GM18502 (cell line): ENCODE measurements around the gene ZNF385B.
A peak's percentile ranks its signal among the peaks of the same experiment; 100 is the strongest.

Source experiments
- ATAC-seq: cut with Tn5 transposase; IDR thresholded peaks from one replicate; pipeline ENCODE4 v1.9.1; 2021; ENCODE audit warnings: mild to moderate bottlenecking; ENCODE audit not compliant: unreplicated experiment, poor library complexity

Gene ZNF385B

DNA sequence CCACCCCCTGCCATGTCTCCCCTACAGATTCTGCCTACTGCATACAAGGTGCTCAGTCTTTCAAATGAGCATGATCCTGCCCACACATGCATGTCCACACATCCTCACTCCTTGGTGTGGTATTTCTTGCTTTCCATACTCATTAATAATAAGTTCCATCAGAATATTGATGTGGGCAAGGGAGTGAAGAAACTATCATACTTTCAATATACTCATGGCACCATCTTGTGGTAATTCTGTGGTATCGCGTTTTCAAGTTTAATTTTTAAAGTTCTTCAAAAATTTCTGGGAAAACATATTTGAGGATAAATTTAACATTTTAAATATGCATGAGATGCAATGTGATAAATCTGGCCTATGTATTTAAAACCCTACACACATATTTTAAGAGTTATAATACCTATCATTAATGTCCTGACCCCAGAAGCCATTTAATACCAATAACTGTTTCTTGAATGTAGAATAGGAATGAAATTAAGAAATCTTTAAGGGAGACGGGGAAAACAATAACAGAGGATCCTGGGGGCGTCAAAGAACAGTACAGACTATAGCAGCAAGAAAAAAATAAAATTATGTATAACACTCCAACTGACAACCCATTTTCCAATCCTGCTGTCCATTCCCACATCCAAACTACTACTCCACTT, 110.1 kb downstream of the ZNF385B start:
- peak; percentile 49 for ATAC-seq

DNA sequence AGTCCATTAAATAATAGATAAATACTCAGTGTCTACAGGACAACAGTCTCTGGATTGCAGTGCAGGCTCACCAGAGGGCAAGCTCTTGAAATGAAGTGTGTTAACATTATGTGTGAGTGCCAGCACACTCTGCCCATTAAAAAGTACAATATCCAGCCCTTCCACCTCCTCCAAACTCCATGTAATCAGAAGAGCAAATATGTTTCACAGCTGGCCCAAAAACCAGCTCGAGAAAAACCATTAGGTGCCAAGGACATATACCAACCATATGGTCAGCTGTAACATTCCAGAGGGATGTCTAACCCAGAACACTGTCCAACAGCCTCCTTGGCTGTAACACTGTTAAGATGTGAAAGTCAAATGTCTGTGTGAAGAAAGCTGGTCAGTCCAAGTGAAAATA, 112.2 kb downstream of the ZNF385B start:
- no peak for ATAC-seq

DNA sequence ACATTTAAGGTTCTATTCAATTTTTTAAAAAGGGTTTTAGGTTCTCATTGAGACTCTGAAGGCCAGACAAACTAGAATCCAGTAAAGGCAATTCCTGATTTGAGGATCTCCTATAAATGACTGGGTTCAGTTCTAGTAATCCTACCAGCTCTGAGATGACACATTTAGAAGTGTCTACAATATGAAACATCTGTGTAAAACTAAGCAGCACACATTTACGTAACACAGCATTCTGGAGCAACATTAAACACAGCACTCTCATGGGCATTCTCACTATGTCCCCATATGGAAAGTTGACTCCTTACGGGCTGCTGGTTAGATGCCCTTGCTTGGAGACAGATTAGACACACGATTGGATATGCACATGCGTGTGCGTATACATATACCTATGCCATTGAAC, 114.4 kb downstream of the ZNF385B start:
- ATAC-seq = no peak

DNA sequence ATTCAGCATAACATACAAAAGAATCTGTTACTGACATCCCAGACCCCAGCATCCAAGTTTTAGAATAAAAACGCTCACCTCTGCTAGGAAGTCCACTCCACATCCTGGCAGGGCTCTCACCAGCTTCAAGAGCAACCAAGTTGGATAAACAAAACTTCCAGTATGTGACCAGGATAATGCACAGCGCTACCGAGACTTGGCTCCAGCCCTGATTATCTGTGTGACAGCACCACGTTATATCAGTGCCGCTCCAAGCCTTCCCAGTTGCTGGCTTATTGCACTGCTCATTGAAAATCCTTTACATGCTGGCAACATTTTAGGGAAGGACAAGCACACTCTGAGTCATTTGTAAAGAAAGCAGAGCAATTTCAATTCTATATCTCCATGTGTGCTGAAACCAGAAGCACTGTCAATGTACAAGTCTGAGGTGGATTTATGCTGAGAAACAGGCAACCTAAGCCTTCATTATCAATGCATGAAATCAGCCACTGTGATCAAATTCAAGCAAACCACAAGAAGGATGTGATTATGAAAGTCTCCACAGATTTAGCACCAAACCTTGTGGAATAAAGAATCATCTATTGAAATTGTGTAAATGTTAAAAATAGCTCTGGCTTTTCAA, 115.7 kb downstream of the ZNF385B start:
- ATAC-seq = no peak

DNA sequence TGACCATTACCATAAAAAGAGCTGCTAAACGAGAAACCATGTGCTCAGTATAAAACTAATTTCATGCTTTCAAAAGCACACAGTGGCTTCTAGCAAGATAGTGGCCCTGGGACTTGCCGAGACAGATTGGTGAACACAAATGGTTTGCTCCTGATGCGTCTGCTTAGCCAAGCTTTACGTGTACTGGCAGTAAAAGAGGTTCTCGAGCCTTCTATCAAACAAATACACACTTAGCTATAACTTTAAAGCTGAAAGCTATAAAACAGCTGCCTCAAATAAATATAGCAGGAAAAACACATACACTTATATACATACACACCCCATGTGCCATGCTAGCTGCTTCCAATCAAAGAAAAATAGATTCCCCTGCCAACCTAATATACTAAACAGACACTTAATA, 117.0 kb downstream of the ZNF385B start:
- no peak for ATAC-seq

DNA sequence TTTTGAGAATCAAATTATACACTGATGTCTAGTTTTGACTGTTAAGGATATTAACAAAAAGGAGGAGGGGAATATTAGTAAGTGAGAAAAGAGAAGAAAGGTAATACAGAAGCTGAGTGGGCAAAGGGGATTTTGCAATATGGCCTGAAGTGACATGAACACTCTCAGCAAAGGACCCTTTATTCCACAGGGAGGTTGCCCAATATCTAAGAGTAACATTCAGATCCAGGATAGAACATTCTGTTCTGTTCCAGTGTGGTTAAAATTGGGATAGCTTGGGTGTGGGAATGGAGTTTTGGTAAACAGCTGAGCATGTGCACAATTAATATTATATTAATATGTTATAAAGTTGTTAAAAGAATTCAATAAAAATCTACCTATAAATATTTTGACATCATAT, 120.1 kb downstream of the ZNF385B start:
- ATAC-seq = no peak

DNA sequence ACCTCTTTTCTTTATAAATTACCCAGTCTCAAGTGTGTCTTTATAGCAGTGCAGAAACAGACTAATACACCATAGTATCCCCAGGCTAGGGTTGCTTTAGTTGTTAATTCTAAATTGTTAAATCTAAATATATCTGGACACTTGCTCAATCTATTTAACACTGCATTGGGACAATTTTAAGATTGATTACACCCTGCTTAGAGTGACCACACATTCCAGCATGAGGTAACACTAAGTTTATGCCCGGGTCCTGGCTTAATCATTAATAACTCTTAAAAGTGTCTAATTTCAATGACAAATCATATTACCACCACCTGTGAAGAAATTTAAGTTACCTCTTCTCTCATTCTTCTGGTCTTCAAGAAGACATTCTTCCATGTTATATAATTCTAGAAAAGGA, 131.4 kb downstream of the ZNF385B start:
- no peak for ATAC-seq

DNA sequence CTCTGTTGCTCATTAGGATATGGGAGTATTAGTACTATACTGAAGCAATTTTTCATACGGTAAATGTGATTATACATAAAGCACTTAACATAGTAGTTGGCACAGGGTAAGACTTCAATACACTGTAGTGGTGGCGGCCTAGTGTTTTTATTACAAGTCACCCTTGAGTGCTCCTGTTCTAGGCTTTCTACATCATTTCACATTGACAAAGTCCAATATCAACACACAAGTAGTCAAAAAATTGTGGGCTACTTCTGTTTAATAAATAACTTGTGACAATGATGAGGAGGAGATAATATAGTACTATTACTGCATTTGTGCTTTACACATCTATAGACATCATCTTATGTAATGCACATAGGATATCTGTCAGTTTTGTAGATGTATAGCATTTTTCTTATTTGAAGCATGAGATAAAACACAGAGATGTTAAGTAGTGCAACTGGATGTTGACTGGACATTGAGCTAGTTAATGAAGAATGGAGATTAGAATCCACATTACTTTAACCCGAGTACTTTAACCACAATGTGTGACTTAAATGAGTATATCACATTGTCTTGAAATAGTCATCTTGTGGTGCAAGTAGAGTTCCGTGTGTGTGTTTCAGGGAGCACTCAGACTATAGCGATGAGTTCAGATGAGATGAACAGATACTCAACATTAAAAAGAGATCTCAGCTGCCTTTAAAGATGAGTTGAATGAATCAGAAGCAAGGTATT, 134.8 kb downstream of the ZNF385B start:
- no peak for ATAC-seq

DNA sequence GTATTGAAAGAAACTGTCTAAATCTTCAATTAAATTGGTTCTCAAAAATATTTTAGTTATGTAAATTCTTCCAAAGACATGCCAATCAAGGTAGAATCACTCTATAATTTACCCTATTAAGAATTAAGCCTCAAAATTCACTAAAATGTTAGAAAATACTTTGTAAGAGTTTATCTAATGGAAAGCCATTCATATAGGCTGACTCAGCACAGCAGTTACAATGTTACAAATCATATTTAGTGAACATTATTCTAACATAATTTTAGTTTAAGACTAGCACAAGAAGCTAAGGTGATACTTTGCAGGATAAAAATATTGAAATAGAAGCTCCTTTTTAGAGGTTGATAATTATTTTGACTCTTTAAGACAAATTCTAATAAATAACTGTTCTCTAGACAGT, 137.0 kb downstream of the ZNF385B start:
- no peak for ATAC-seq

DNA sequence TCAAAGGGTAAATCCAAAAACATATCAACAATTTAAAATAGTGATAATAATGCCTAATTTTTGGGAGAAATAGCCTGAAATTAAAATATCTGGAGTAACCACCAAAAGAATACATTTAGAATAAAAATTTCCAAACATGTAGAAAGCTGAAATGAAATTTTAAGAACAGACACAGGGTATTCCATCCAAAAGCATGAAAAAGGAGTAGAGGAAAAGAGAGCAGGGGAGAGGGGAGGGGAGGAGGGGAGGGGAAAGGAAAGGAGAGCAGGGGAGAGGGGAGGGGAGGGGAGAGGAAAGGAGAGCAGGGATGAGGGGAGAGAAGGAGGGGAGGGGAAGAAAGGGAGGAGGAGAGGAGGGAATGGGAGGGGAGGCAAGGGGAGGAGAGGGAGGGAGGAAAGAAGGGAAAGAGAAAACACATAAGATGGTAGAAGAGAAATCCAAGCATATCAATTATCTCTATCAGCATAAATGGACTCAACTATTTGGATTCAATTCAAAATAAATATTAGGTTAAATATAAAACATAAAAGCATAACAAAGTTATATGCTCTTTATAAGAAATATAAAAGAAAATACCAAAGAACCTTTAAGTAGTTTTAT, 141.1 kb downstream of the ZNF385B start:
- no peak for ATAC-seq

DNA sequence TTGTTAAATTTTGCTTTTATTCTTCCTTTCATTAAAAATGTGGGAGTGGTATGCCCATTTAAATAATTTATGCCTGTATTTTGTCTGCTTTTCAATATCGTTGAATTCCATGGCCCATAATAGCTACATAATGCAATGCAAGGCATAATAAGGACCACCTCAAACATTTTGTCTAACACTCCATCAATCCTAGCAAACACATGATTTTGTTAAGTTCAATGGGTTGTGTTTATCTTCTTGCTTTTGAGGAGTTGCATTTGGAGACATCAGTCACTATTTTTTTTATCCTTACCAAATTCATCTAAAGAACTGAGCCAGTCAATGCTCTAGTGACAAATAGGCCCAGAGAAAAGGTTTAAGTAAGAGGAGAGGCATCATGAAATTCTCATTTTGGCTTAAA, 145.5 kb downstream of the ZNF385B start:
- ATAC-seq = no peak

DNA sequence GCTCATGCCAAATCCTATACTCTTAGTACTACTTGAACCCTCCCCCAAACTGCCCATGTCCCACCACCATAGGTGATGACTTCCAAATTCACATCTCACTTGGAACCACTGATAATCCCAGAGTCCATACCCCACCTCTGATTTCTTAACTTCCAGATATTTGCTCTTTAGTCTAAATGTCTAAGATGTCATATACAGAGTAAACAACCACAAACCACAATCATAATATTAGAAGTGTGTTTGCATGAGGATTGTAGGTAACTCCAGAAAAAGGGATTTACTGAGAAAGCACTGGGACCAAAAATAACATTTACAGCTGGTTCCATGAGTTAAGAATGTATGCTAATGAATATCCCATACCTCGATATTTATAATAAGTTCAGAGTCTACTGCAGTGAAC, 146.2 kb downstream of the ZNF385B start:
- ATAC-seq = no peak

DNA sequence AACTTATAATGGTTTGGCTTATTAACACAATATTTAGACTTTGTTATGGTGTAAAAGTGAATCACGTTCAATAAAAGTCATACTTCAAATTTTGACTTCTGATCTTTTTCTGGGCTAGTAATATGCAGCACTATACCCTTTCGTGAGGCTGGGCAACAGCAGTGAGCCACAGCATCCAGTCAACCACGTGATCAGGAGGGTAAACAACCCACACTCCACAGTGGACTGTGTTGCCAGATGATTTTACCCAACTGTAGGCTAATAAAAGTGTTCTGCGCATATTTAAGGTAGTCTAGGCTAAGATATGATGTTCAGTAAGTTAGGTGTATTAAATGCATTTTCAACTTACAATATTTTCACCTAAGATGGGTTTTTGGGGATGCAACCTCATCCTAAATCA, 148.6 kb downstream of the ZNF385B start:
- no peak for ATAC-seq

DNA sequence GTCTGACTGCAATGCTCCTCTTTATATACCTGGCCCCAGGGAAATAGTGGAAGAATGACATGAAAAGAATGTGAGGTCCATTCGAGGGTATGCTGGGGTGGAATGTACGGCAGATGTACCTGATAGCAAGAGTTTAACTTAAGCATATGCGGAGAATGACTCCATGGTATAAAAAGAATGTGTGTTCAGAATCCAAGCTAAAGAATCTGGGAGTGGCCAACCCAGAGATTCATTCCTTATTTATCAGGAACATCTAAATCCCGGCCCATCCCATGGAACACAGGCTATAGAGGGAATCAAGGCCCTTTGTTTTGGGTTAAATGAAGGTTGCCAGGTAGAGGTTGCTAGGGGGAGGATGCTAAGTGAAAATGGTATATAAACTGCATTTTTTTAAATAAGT, 150.0 kb downstream of the ZNF385B start:
- no peak for ATAC-seq

DNA sequence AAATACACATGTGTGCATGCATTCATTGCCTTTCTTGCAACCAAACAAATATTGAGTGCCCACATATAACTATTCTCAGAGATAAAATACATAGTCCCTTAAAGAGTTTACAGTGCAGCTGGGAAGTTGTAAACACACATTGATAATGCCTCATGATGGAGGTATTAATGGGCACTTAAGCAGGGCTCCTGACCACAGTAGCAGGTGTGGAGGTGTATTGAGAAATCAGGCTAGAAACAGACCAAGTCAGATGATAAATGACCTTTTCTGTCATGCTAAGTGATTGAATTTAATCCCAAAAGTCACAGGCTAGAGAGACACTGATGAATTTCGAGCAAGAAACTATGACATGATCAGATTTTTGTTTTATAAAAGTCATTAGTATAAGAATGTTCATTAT, 157.7 kb downstream of the ZNF385B start:
- no peak for ATAC-seq

DNA sequence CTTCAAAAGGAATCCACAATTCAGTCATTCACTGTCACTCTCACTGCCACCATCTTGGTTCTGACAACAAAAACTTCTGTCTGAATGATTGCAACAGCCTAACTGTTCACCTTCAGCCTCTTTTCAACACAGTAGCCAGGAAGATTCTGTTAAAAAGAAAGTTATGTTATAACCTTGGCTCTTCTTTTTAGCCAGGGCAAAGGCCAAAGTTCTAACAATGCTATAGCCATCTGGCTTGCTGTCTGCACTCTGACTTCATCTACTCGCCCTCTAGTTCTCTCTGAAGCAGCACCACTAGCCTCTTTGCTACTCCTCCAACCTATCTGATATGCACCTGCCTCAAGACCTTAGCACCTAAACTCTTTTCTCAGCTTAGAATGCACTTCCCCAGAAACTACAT, 158.5 kb downstream of the ZNF385B start:
- ATAC-seq = no peak

DNA sequence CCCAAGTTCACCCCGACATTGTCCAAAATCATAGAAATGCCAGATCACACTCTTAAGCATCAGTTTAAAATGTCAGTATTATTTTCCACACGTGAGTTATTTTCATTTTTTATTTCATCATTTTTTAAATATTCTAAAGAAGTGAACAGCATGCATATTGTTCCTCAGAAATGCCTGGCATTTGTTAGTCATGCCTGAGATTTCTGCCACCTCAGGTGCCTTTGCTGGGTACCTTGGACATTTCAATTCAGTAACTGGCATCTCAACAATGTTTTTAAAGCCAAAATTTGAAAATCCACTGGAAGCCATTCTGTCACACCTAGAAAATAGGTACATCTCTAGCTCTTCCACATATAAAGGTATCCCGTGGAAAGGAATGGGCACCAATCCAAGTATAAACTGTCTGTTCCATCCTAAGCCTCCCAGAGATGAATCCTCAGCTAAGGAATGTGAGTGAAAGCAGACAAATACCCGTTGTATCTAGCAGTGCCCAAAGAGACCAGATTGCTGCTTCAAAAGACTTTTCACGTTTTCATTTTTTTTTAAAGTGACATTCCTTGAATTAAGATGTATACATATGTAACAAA, 159.8 kb downstream of the ZNF385B start:
- ATAC-seq = no peak

DNA sequence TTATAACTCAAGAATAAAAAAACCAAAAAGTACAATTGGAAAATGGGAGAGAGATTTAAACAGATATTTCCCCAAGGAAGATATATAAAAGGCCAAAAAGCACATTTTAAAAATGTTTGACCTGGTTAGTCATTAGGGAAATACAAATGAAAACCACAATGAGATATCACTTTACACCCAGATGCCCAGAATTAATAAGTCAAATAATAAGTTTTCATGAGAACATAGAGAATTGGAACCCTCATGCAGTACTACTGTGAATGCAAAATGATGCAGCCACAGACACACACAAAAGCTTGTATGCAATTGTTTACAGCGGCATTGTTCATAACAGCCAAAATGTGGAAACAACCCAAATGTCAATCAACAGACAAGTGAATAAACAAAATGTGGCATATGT, 165.9 kb downstream of the ZNF385B start:
- ATAC-seq = no peak

DNA sequence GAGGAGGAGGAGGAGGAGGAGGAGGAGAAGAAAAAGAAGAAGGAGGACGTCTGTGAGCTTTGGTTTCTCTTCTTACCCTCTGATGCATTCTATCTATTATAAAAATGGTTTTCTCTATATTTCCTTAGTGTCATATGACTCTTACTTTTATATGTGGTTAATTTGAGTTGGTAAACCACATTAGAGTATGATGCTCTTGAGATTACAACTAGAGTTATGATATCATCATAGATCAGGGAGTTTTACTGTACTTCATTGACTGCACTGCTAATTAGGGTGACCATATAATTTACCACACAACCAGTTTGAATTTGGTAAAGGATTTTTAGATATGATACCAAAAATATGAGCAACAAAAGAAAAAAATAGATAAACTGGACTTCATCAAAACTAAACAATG, 166.4 kb downstream of the ZNF385B start:
- ATAC-seq = no peak

DNA sequence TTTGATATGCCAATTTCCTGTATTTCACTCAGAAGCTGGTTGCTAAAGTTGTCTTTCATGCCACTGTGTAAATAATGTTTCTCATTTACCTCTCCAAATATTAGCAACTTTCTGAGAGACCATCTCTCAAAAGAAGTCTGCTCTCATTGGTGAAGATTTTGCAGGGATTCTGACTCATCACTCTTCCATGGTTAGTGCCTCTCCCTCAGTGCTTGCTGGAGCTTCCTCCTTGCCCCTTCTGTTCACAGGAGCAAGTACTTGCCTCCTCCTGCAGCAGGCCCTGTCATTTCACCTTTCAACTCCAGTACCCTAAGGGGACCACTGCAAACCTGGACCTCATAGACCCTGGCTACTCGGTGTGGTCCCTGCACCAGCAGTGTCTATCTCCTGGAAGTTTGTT, 168.8 kb downstream of the ZNF385B start:
- ATAC-seq = no peak

DNA sequence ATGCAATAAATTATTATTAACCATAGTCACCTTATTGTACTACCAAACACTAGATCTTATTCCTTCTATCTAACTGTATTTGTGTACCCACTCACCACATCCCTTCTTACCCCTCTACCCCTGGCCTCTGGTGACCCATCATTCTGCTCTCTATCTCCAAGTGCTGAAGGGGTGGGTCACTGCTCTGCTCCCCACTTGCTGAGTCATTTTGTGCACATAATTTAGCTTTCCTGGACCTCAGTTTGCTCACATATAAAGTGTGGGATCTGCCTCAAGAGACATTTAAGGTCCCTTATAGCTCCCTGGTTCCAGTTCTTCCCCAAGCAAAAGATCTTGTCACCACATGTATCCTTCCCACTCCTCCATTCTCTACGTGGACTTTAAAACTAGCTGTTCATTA, 169.4 kb downstream of the ZNF385B start:
- no peak for ATAC-seq
